ENCODE data around the gene MAP3K13. TPM values are rescaled to one million over a fixed set of nuclear protein-coding genes. Genes with fewer than 3 reads are reported as not detected.

Gene MAP3K13
- total and polyA plus RNA-seq, 11 donors: 4.8 to 18.5 (median 11.0) TPM

GRCh38 chr3:185317674-185318073 lies 45.3 kb upstream of the MAP3K13 start:
- WGBS, 4 donors: 62 to 70% (median 66%) methylated on average over 3 of the region's 3 CpGs
- H3K27ac ChIP-seq: peak overlapping the region in 9 of 12 donors; percentile 11 to 79 (median 35)

GRCh38 chr3:185318141-185318540 lies 44.8 kb upstream of the MAP3K13 start:
- H3K36me3 ChIP-seq: no peaks in the 10 kb centered on the region
- WGBS, 4 donors: 16 to 32% (median 20%) methylated on average over 1 of the region's 1 CpG
- peak overlapping the region in 2 of 12 donors; percentile 32 to 79 for H3K27ac ChIP-seq
- no peaks in the 10 kb centered on the region for H3K9me3 ChIP-seq
- no peaks in the 10 kb centered on the region for H3K27me3 ChIP-seq
- H3K4me1 ChIP-seq: peaks cover 0 to 35% (median 2%) of the 10 kb centered on the region in 12 donors
- no peak overlapping the region for H3K4me3 ChIP-seq
- DNase-seq (no peak), ATAC-seq (no peak)
- no peak for TF ChIP-seq POLR2A (IDR thresholded peaks at IDR 0.05)
- TF ChIP-seq, protein P1, sequence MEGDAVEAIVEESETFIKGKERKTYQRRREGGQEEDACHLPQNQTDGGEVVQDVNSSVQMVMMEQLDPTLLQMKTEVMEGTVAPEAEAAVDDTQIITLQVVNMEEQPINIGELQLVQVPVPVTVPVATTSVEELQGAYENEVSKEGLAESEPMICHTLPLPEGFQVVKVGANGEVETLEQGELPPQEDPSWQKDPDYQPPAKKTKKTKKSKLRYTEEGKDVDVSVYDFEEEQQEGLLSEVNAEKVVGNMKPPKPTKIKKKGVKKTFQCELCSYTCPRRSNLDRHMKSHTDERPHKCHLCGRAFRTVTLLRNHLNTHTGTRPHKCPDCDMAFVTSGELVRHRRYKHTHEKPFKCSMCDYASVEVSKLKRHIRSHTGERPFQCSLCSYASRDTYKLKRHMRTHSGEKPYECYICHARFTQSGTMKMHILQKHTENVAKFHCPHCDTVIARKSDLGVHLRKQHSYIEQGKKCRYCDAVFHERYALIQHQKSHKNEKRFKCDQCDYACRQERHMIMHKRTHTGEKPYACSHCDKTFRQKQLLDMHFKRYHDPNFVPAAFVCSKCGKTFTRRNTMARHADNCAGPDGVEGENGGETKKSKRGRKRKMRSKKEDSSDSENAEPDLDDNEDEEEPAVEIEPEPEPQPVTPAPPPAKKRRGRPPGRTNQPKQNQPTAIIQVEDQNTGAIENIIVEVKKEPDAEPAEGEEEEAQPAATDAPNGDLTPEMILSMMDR (IDR thresholded peaks at IDR 0.05): no peak
- intact Hi-C loops (cut with DNase I): no loop called here

More at GRCh38 chr3:185317674-185318073, 45.3 kb upstream of the MAP3K13 start:
- intact Hi-C loops (cut with DNase I): no loop called here
- Histone ChIP-seq H3K4me1 (peaks cover 0 to 34% (median 2%) of the 10 kb centered on the region in 12 donors), H3K4me3 (no peak overlapping the region), H3K9me3 (no peaks in the 10 kb centered on the region), H3K27me3 (no peaks in the 10 kb centered on the region), H3K36me3 (no peaks in the 10 kb centered on the region)
- TF ChIP-seq, protein P1 (IDR thresholded peaks at IDR 0.05): no peak
- TF ChIP-seq POLR2A (IDR thresholded peaks at IDR 0.05): no peak
- DNase-seq: no peak
- ATAC-seq: no peak

DNA sequence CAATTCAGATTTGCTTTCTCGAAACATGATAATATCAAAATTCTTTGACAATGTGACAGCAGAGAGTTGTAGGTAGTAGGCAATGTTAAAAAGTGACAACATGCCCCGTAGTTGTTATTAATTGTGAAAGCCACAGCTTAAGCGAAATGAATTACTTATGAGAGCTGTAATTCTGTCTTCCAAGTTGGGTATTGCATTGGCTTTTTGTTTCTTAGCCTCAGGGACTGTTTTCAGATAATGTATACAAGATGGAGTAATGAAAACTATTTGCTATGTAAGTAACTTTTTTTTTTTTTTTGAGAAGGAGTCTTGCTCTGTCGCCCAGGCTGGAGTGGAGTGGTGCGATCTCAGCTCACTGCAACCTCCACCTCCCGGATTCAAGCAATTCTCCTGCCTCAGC lies 43.1 kb upstream of the MAP3K13 start:
- Histone ChIP-seq H3K9me3 (no peaks in the 10 kb centered on the region), H3K27me3 (no peaks in the 10 kb centered on the region), H3K36me3 (no peaks in the 10 kb centered on the region), H3K27ac (no peak overlapping the region), H3K4me3 (no peak overlapping the region), H3K4me1 (peaks cover 0 to 35% (median 2%) of the 10 kb centered on the region in 12 donors)
- ATAC-seq: no peak
- intact Hi-C loops (cut with DNase I): no loop called here
- TF ChIP-seq POLR2A (IDR thresholded peaks at IDR 0.05): no peak
- TF ChIP-seq, protein P1 (IDR thresholded peaks at IDR 0.05): no peak
- 94 to 96% (median 94%) methylated on average over 6 of the region's 6 CpGs for WGBS, 4 donors
- no peak for DNase-seq

DNA sequence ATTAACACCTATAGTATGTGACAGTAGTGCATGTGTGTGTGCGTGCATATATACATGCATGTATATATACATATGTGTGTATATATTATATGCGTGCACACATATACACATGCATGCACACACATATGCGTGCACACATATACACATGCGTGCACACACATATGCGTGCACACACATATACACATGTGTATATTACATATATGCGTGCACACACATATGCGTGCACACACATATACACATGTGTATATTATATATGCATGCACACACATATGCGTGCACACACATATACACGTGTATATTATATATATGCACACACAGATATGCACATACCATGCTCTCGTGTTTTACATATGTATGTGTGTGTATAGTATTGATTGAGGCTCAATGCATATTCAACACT lies 42.0 kb upstream of the MAP3K13 start:
- peaks cover 0 to 35% (median 2%) of the 10 kb centered on the region in 12 donors for H3K4me1 ChIP-seq
- ATAC-seq: no peak
- no peaks in the 10 kb centered on the region for H3K27me3 ChIP-seq
- TF ChIP-seq, protein P1 (IDR thresholded peaks at IDR 0.05): no peak
- TF ChIP-seq POLR2A (IDR thresholded peaks at IDR 0.05): no peak
- intact Hi-C loops (cut with DNase I): no loop called here
- DNase-seq: no peak
- H3K4me3 ChIP-seq: no peak overlapping the region
- H3K9me3 ChIP-seq: no peaks in the 10 kb centered on the region
- no peaks in the 10 kb centered on the region for H3K36me3 ChIP-seq
- WGBS, 4 donors: 92 to 97% (median 96%) methylated on average over 10 of the region's 10 CpGs
- H3K27ac ChIP-seq: no peak overlapping the region
